GM19239 (cell line): ENCODE results near the gene CFAP299.

Experiments
- DNase-seq: peaks from one replicate; pipeline ENCODE4 v3.0.0; 2011; ENCODE audit warnings: low spot score; ENCODE audit not compliant: insufficient read length
- FAIRE-seq: peaks from 2 replicates; lab custom pipeline; 2011; peaks lifted over from hg19 to GRCh38; lab: Jason Lieb, UNC

The CFAP299 gene

DNA sequence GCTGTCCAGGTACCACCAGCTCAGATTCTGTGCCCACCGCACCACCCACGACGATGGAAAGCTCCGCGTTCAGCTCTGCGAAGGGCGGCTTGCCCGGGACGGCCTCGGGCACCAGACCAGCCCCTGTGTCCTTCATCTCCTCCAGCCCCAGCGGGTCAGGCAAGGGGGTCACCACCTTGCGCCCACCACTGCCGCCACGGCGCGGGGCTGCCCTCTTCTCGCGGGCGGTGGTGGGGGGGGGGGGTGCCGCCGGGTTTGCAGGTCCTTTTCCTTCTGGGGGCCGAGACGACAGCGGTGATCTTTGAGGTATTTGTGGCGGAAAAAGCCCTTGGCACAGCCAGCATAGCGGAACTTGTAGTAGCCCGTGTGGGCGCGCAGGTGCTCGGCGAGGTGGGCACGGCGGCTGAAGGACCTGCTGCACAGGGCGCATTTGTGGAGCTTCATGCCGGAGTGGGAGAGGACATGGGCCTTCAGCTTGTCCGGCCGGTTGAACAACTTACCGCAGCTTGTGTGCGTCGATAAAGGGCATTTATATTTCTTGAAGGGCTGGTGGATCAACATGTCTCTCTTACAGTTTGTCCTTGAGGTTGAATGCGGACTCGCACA, 50.9 kb downstream of the CFAP299 start:
- DNase-seq (no peak), FAIRE-seq (no peak)

DNA sequence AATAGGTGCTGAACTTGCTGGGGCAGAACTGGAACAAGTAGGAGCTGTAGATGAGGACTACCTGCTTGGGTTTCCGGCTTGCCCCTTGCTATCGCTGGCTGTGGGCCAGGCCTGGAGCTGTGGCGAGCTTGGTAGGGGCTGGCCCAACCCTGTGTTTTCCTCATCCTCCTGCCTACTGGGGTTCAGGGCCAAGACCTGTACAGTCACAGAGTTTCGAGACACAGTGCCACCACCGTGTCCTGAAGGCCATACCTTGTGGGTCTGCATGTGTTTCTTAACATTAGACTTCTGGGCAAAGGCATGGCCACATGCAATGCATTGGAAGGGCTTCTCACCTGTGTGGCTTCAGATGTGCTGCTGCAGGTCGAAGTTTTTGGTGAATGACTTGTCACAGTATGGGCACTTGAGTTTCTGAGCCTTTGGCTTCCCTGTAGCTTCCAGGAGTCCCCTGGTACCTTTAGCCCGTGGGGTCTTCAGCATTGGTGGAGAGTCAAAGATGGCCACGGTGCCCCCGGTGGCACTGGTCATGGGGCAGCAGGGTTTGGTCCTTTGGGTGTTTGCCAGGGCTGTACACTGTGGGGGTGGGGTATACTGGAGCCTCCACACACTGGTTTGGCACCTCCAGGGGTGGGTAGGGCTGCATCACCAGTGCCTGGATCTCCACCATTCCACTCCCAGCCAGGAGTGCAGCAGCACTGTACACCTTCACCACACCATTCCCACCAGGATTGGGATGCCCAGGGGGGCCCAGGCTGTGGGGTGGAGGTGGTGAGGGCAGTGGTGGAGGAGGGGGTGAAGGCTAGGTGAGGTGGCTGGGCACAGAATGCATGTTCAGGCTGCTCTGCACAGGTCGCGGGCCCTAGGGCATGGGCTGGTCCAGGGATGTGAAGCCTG, 52.1 kb downstream of the CFAP299 start:
- no peak for FAIRE-seq
- DNase-seq: no peak

- FAIRE-seq: no peak
- DNase-seq: no peak
Observed at GRCh38 chr4:80388284-80388607, 52.7 kb downstream of the CFAP299 start.

GRCh38 chr4:80390178-80390577, 54.6 kb downstream of the CFAP299 start:
- DNase-seq (no peak), FAIRE-seq (no peak)

GRCh38 chr4:80393246-80393969, 57.9 kb downstream of the CFAP299 start:
- FAIRE-seq: no peak
- DNase-seq: no peak

DNA sequence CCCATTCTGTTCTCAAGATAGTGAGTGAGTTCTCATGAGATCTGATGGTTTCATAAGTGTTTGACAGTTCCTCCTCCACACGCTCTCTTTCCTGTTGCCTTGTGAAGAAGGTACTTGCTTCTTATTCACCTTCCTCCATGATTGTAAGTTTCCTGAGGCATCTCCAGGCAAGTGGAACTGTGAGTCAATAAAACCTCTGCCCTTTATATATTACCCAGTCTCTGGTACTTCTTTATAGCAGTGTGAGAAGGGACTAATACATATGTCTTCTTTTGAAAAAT, 58.4 kb downstream of the CFAP299 start:
- DNase-seq (no peak), FAIRE-seq (no peak)

GRCh38 chr4:80407246-80407645, 71.7 kb downstream of the CFAP299 start:
- DNase-seq (no peak), FAIRE-seq (no peak)

- no peak for DNase-seq
- FAIRE-seq: no peak
Observed at GRCh38 chr4:80409809-80410208, 74.3 kb downstream of the CFAP299 start.

DNA sequence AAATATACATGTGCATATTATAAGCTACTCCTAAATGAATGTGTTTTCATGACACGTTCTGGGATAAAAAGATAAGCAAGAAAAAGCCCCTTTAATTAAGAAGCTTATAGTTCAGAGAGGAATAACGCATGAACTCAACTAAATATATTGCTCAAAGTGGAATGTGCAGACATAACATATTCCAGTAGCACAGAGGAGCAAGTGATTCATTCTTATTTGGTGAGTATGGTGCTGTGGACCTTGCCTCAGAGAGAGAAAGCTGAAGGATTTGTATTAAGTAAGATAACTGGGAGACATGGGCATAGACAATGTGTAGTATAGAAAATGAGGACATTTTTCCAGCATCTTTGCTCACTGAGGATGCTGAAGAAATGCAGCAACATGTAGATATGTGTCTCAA, 76.8 kb downstream of the CFAP299 start:
- DNase-seq (no peak), FAIRE-seq (no peak)

DNA sequence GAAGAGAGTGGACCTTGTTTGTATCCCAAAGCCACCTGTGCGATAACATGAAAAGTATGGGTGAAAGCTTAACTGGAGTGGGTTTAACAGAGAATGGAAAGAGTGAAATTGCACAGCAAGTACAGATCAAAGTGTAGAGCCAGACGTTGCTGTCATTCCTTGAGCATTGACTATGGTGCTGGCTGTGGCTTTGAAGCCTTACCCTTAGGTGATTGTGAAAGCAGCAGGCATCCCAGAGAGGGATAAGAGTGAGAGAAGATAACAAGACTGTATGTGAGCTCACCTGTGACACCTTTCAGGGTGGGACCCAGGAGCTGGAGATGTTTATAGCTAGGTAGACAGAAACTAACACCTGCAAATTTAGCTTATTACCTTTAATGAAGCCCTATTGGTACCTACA, 77.6 kb downstream of the CFAP299 start:
- FAIRE-seq: no peak
- DNase-seq: no peak

DNA sequence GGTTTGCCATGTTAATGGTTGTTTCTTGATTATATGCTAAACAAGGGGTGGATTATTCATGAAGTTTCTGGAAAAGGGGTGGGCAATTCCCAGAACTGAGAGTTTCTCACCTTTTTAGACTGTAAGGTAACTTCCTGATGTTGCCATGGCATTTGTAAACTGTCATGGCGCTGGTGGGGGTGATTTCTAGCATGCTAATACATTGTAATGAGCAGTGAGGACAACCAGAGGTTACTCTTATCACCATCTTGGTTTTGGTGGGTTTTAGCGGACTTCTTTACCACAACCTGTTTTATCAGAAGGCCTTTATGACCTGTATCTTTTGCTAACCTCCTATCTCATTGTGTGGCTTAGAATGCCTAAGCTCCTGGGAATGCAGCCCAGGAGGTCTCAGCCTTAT, 81.5 kb downstream of the CFAP299 start:
- DNase-seq (no peak), FAIRE-seq (no peak)

DNA sequence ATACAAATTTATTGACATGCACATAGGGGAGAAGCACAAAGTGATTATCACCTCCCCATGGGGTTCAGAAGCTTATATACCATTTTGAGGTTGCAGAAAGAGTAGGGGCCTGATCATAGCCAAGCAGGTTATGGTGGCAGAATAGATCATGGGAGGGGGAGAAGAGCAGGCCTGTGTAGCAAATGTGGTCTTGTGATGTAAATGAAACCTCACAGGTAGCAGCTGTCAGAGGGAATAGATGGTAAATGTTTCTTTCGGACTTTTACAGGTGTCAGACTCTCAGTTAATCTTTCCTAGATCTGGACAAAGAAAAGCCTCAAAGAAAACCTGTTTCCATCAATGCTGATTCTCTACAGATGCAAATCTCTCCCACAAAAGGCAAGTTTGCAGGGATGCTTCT, 84.4 kb downstream of the CFAP299 start:
- FAIRE-seq (no peak), DNase-seq (no peak)

DNA sequence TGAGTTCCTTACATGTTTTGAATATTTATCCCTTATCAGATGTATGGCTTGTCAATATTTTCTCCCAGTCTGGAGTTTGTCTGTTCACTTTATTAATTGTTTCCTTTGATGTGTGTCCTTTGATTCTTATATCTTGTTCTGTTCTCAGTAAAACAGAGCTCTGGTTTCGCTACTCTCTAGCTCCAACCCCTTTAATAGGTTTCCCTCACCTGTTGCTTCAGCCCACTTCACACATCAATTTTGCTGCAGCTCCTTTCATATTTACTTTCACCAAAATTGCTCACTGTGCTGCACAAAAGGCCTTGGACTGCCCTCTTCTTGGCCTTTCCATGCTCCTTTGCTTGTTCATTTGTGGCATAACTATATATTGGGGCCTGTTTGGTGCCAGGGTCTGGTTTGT, 85.1 kb downstream of the CFAP299 start:
- FAIRE-seq: no peak
- no peak for DNase-seq

- DNase-seq: no peak
- FAIRE-seq: no peak
Observed at GRCh38 chr4:80422727-80423404, 87.3 kb downstream of the CFAP299 start.

GRCh38 chr4:80423553-80424224, 88.2 kb downstream of the CFAP299 start:
- DNase-seq: no peak

DNA sequence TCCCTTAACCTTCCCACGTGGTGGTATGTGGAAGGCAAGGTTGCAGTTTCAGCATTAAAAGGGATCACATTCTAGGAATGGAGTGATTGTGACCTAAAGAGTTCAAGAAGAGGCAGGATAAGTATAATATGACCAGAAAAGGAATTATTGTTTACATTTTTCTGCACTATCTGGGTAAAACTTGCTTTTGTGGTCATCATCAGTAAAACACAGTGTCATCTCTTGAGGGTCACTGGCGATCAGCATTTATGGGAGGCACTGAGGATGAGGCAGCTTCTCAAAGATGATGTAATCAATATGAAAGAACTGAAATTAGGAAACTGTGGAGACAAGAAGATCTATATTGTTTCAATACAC, 88.7 kb downstream of the CFAP299 start:
- no peak for DNase-seq
- FAIRE-seq: no peak

More at GRCh38 chr4:80423553-80424224, 88.2 kb downstream of the CFAP299 start:
- no peak for FAIRE-seq

- DNase-seq (no peak), FAIRE-seq (no peak)
Observed at GRCh38 chr4:80425124-80426100, 89.9 kb downstream of the CFAP299 start.

- FAIRE-seq: no peak
- DNase-seq: no peak
Observed at GRCh38 chr4:80431203-80431965, 95.9 kb downstream of the CFAP299 start.

- FAIRE-seq (no peak), DNase-seq (no peak)
Observed at GRCh38 chr4:80434238-80434637, 98.7 kb downstream of the CFAP299 start.
